H1 (cell line): ENCODE measurements around the gene APOBR. TPM values are rescaled to one million over a fixed set of nuclear protein-coding genes. Genes with fewer than 3 reads are reported as not detected.

ENCODE experiments used
- CTCF ChIA-PET: fragments of 300-600 bp; sonication (Branson Sonifier 250); formaldehyde crosslinking; loops from one replicate; lab custom pipeline; 2021; ENCODE audit not compliant: partially characterized antibody; lab: Charles Lee
- POLR2A ChIA-PET: fragments of 300-600 bp; sonication (Branson Sonifier 250); formaldehyde crosslinking; loops from one replicate; lab custom pipeline; 2021; ENCODE audit warnings: inconsistent platforms; ENCODE audit not compliant: partially characterized antibody; lab: Charles Lee
- DNase-seq, 2 experiments: peaks; one replicate each; pipeline versions ENCODE4 v3.0.0 to v3.0.0-alpha.2; 2010 to 2022; ENCODE audit warnings: low spot score in 2 of 2, low read depth in 1 of 2, mixed read lengths in 1 of 2
- FAIRE-seq: peaks from 2 replicates; lab custom pipeline; 2011; peaks lifted over from hg19 to GRCh38; lab: Jason Lieb, UNC
- H2AFZ ChIP-seq: 2 replicates; pipeline ENCODE4 v1.8.1; 2012; ENCODE audit warnings: low read length, inconsistent platforms
- H2AK5ac ChIP-seq: 2 replicates; pipeline ENCODE4 v1.6.1; 2013; ENCODE audit warnings: low read depth, low read length
- H2BK120ac ChIP-seq: replicated peaks from 2 replicates; pipeline ENCODE3; 2013; ENCODE audit warnings: low read depth, low read length, inconsistent platforms
- H2BK12ac ChIP-seq: 2 replicates; pipeline ENCODE4 v1.6.1; 2013; ENCODE audit warnings: low read depth, low read length
- H2BK15ac ChIP-seq: 2 replicates; pipeline ENCODE4 v1.6.1; 2013; ENCODE audit warnings: low read length
- H2BK20ac ChIP-seq: 2 replicates; pipeline ENCODE4 v1.6.1; 2013; ENCODE audit warnings: low read length
- H2BK5ac ChIP-seq: 2 replicates; pipeline ENCODE4 v1.6.1; 2013; ENCODE audit warnings: low read depth, low read length
- H3K14ac ChIP-seq: 2 replicates; pipeline ENCODE4 v1.6.1; 2013; ENCODE audit warnings: inconsistent platforms; ENCODE audit not compliant: insufficient read length
- H3K18ac ChIP-seq: 2 replicates; pipeline ENCODE4 v1.6.1; 2013; ENCODE audit warnings: low read length; ENCODE audit errors: extremely low read depth
- H3K23ac ChIP-seq: 2 replicates; pipeline ENCODE4 v1.6.1; 2013; ENCODE audit warnings: inconsistent platforms; ENCODE audit not compliant: insufficient read length
- H3K23me2 ChIP-seq: 2 replicates; pipeline ENCODE4 v1.6.1; 2013; ENCODE audit warnings: low read depth, low read length
- H3K27ac ChIP-seq: 2 replicates; pipeline ENCODE4 v1.6.1; 2011; ENCODE audit warnings: low read depth, low read length, inconsistent platforms
- H3K27me3 ChIP-seq, 4 experiments: replicated peaks in 1 of 4; 1 replicate in 1 of 4; 2 replicates in 3 of 4; pipeline versions ENCODE4 v1.6.1 to v1.8.1; 2011 to 2013; ENCODE audit warnings: low read length in 3 of 4, mild to moderate bottlenecking in 3 of 4, inconsistent platforms in 2 of 4, mixed read lengths in 2 of 4, moderate library complexity in 1 of 4; ENCODE audit not compliant: control insufficient read depth in 3 of 4, insufficient read depth in 3 of 4; ENCODE audit errors: extremely low read depth in 1 of 4
- H3K36me3 ChIP-seq, 4 experiments: 2 replicates each; pipeline versions ENCODE4 v1.6.1 to v1.8.1; 2011 to 2013; ENCODE audit warnings: mild to moderate bottlenecking in 4 of 4, low read length in 3 of 4, moderate library complexity in 2 of 4, control low read depth in 1 of 4, inconsistent platforms in 1 of 4; ENCODE audit not compliant: insufficient read depth in 4 of 4, control insufficient read depth in 2 of 4
- H3K4ac ChIP-seq: replicated peaks from 2 replicates; pipeline ENCODE3; 2013; ENCODE audit warnings: low read length, low read depth, mixed read lengths, inconsistent platforms; ENCODE audit not compliant: insufficient read length
- H3K4me1 ChIP-seq, 4 experiments: replicated peaks in 1 of 4; 1 replicate in 1 of 4; 2 replicates in 3 of 4; pipeline versions ENCODE4 v1.6.1 to v1.8.1; 2011 to 2013; ENCODE audit warnings: low read length in 3 of 4, inconsistent platforms in 2 of 4, mixed read lengths in 1 of 4; ENCODE audit not compliant: insufficient read depth in 4 of 4, control insufficient read depth in 3 of 4
- H3K4me2 ChIP-seq, 2 experiments: 2 replicates each; pipeline versions ENCODE4 v1.6.1 to v1.8.1; 2011 to 2013; ENCODE audit warnings: low read depth in 2 of 2, low read length in 2 of 2, control low read depth in 1 of 2, inconsistent platforms in 1 of 2, mild to moderate bottlenecking in 1 of 2; ENCODE audit not compliant: insufficient read depth in 1 of 2
- H3K4me3 ChIP-seq, 4 experiments: fragments of 200-600, 300-600 bp in 1 of 4; sonication (generic), shearing (Covaris generic), sonication (Bioruptor Twin) in 1 of 4; 2 replicates each; pipeline versions ENCODE4 v1.5.1 to v1.8.1; 2011 to 2016; ENCODE audit warnings: low read length in 4 of 4, low read depth in 3 of 4, control low read depth in 2 of 4, inconsistent platforms in 2 of 4, mild to moderate bottlenecking in 2 of 4, mixed read lengths in 1 of 4, moderate library complexity in 1 of 4; ENCODE audit not compliant: insufficient read depth in 2 of 4; ENCODE audit errors: extremely low read depth in 1 of 4
- H3K56ac ChIP-seq: replicated peaks from 2 replicates; pipeline ENCODE3; 2013; ENCODE audit warnings: low read depth, mild to moderate bottlenecking, mixed read lengths, low read length, inconsistent platforms; ENCODE audit not compliant: insufficient read length
- H3K79me1 ChIP-seq: 2 replicates; pipeline ENCODE4 v1.6.1; 2013; ENCODE audit warnings: low read depth, low read length, control low read depth
- H3K79me2 ChIP-seq, 2 experiments: 2 replicates each; pipeline versions ENCODE4 v1.6.1 to v1.8.1; 2012 to 2013; ENCODE audit warnings: low read length in 2 of 2, mild to moderate bottlenecking in 2 of 2, inconsistent platforms in 1 of 2; ENCODE audit not compliant: insufficient read depth in 2 of 2, control insufficient read depth in 1 of 2
- H3K9ac ChIP-seq, 4 experiments: replicated peaks in 1 of 4; 1 replicate in 1 of 4; 2 replicates in 3 of 4; pipeline versions ENCODE4 v1.6.1 to v1.8.1; 2011 to 2013; ENCODE audit warnings: low read depth in 3 of 4, low read length in 3 of 4, control low read depth in 2 of 4, mild to moderate bottlenecking in 2 of 4, moderate library complexity in 2 of 4, inconsistent platforms in 1 of 4; ENCODE audit errors: extremely low read depth in 1 of 4
- H3K9me3 ChIP-seq, 2 experiments: 2 replicates each; pipeline versions ENCODE4 v1.6.1 to v1.8.1; 2012 to 2013; ENCODE audit warnings: mild to moderate bottlenecking in 2 of 2, moderate library complexity in 2 of 2, control low read depth in 1 of 2, inconsistent platforms in 1 of 2, low read depth in 1 of 2, low read length in 1 of 2, mixed read lengths in 1 of 2; ENCODE audit not compliant: insufficient read depth in 2 of 2
- H4K20me1 ChIP-seq, 2 experiments: replicated peaks in 1 of 2; 2 replicates each; pipeline versions ENCODE3 to v1.8.1; 2011 to 2013; ENCODE audit warnings: inconsistent platforms in 2 of 2, low read length in 2 of 2, mild to moderate bottlenecking in 1 of 2; ENCODE audit not compliant: insufficient read depth in 2 of 2, control insufficient read depth in 1 of 2
- H4K5ac ChIP-seq: 2 replicates; pipeline ENCODE4 v1.6.1; 2013; ENCODE audit warnings: low read length, low read depth, mixed read lengths, inconsistent platforms; ENCODE audit not compliant: insufficient read length
- H4K8ac ChIP-seq: 2 replicates; pipeline ENCODE4 v1.8.0; 2013; ENCODE audit warnings: mild to moderate bottlenecking, moderate library complexity, low read length, inconsistent platforms; ENCODE audit not compliant: insufficient read depth; ENCODE audit errors: extremely low read depth
- H4K91ac ChIP-seq: replicated peaks from 2 replicates; pipeline ENCODE3; 2013; ENCODE audit warnings: low read length, mixed read lengths, inconsistent platforms; ENCODE audit not compliant: insufficient read length
- CEBPB ChIP-seq: IDR thresholded peaks from 2 replicates; pipeline ENCODE4 v1.6.1; 2012; ENCODE audit warnings: low read depth, low read length
- CHD1 ChIP-seq: IDR thresholded peaks from 2 replicates; pipeline ENCODE4 v1.6.1; 2012; ENCODE audit warnings: low read depth, low read length, improper control_type of control experiment
- EGR1 ChIP-seq: IDR thresholded peaks from 2 replicates; pipeline ENCODE4 v1.6.1; 2011; ENCODE audit warnings: low read depth, low read length, borderline replicate concordance
- HDAC6 ChIP-seq: IDR thresholded peaks from one replicate; pipeline ENCODE4 v1.7.1; 2012; ENCODE audit warnings: low read depth, mild to moderate bottlenecking, inconsistent platforms, low read length, moderate library complexity
- NANOG ChIP-seq: IDR thresholded peaks from 2 replicates; pipeline ENCODE4 v1.6.1; 2011; ENCODE audit warnings: low read length, low read depth, mild to moderate bottlenecking, inconsistent platforms; ENCODE audit not compliant: insufficient read depth, poor library complexity, severe bottlenecking
- TBP ChIP-seq: IDR thresholded peaks from 2 replicates; pipeline ENCODE4 v1.6.1; 2011; ENCODE audit warnings: low read depth, low read length, improper control_type of control experiment
- TEAD4 ChIP-seq: IDR thresholded peaks from 2 replicates; pipeline ENCODE4 v1.6.1; 2012; ENCODE audit warnings: low read depth, low read length, inconsistent platforms, mixed read lengths
- ZNF274 ChIP-seq: IDR thresholded peaks from 2 replicates; pipeline ENCODE4 v1.7.0; 2012; ENCODE audit warnings: low read length, borderline replicate concordance; ENCODE audit errors: extremely low read depth
- WGBS, 2 experiments: shearing (Covaris generic) in 1 of 2; methylation state at CpG; one replicate each; pipeline versions ENCODE4 v1.1.6 to v1.1.7; 2013 to 2015; ENCODE audit warnings: low lambda C conversion rate in 2 of 2, mixed read lengths in 2 of 2, inconsistent platforms in 1 of 2, low coverage in 1 of 2, missing lambda C conversion rate in 1 of 2; ENCODE audit not compliant: insufficient replicate concordance in 2 of 2, insufficient coverage in 1 of 2, insufficient read length in 1 of 2; ENCODE audit errors: extremely low coverage in 1 of 2, missing lambda C conversion rate in 1 of 2; 5-methylcytosine and 5-hydroxymethylcytosine counted together
- polyA plus RNA-seq, 7 experiments: library from polyadenylated mRNA; depleted of rRNA in 3 of 7; stranded (reverse) in 5 of 7; unstranded in 2 of 7; fragments of >200 nt in 5 of 7; fragments of 200-250 nt in 2 of 7; gene quantifications; 1 replicate in 5 of 7; 2 replicates in 1 of 7; 4 replicates in 1 of 7; pipeline versions ENCODE4 v1.2.1 to v1.2.3, GENCODE V29; 2011 to 2013; ENCODE audit warnings: missing spikeins in 2 of 7, mixed read lengths in 2 of 7
- total RNA-seq: library from RNA; stranded (reverse); fragmentation: NEBNext Ultra II Directional; extraction: Animal tissue kit (Norgen Biotek cat#: 25700); gene quantifications from 2 replicates; pipeline ENCODE4 v1.2.1, GENCODE V29; 2021

Gene APOBR
- total and polyA plus RNA-seq, 2 of the 8 experiments (the other 6 are each of a cell fraction or from before 2014, with no cell fraction given): not detected

GRCh38 chr16:28477311-28477920, 17.0 kb upstream of the APOBR start:
- Histone ChIP-seq H4K91ac (no peak overlapping the region), H3K79me1 (no peaks in the 10 kb centered on the region), H4K5ac (no peak overlapping the region), H2AFZ (no peak overlapping the region), H3K79me2 (no peaks in the 10 kb centered on the region), H3K4me1 (no peaks in the 10 kb centered on the region), H3K14ac (no peak overlapping the region), H3K4me2 (no peak overlapping the region), H2BK120ac (no peak overlapping the region), H2BK15ac (no peak overlapping the region), H3K23ac (no peak overlapping the region), H3K9me3 (no peaks in the 10 kb centered on the region), H3K23me2 (no peaks in the 10 kb centered on the region), H3K56ac (no peak overlapping the region), H2AK5ac (no peak overlapping the region), H3K27ac (no peak overlapping the region), H3K4me3 (no peak overlapping the region), H3K4ac (no peak overlapping the region), H3K18ac (no peak overlapping the region), H2BK12ac (no peak overlapping the region), H4K8ac (no peak overlapping the region), H3K9ac (no peak overlapping the region), H3K36me3 (peaks cover 0 to 5% (median 1%) of the 10 kb centered on the region in 4 experiments; a peak in 1 of 8 replicates), H2BK5ac (no peak overlapping the region), H4K20me1 (peaks cover 0 to 5% of the 10 kb centered on the region in 2 experiments), H3K27me3 (no peaks in the 10 kb centered on the region), H2BK20ac (no peak overlapping the region)
- ChIA-PET POLR2A (no interaction called here), CTCF (no interaction called here)
- 86% methylated on average over 12 of the region's 14 CpGs; no CpG with 5 or more reads in 1 of the 2 experiments for WGBS, 2 experiments
- TF ChIP-seq TBP (no peak), EGR1 (no peak), CEBPB (no peak), ZNF274 (no peak), TEAD4 (no peak), CHD1 (no peak), HDAC6 (no peak), NANOG (no peak)
- FAIRE-seq (no peak), DNase-seq (no peak)
